ENCODE measurements around the gene PILRA. TPM values are rescaled to one million over a fixed set of nuclear protein-coding genes. Genes with fewer than 3 reads are reported as not detected.
"Not testable (repeated sequence)": the region's sequence is repeated elsewhere in the genome, so short reads cannot be mapped to it uniquely, and the experiment has no call there.

Gene PILRA
- total RNA-seq (10 to 100 TPM in 1 of 7 donors, 1 to 10 TPM in 6; 1.5 to 25.9 (median 4.1) TPM), polyA plus RNA-seq (1 to 10 TPM; 4.8 to 9.0 TPM)
- long read RNA-seq, donor 1, transcript PILRA-201 (7 exons, 1,316 nt): major isoform, 7 of 10 reads
- long read RNA-seq, donor 1, partial matches to known transcripts: 0 of 10 reads
- long read RNA-seq, donor 1, other reads (novel, unspliced or antisense): 3 of 10 reads
- long read RNA-seq, donor 2, partial matches to known transcripts: 368 of 449 reads
- long read RNA-seq, donor 2, other reads (novel, unspliced or antisense): 81 of 449 reads
- long read RNA-seq, donor 3, partial matches to known transcripts: 1 of 4 reads
- long read RNA-seq, donor 3, other reads (novel, unspliced or antisense): 0 of 4 reads

DNA sequence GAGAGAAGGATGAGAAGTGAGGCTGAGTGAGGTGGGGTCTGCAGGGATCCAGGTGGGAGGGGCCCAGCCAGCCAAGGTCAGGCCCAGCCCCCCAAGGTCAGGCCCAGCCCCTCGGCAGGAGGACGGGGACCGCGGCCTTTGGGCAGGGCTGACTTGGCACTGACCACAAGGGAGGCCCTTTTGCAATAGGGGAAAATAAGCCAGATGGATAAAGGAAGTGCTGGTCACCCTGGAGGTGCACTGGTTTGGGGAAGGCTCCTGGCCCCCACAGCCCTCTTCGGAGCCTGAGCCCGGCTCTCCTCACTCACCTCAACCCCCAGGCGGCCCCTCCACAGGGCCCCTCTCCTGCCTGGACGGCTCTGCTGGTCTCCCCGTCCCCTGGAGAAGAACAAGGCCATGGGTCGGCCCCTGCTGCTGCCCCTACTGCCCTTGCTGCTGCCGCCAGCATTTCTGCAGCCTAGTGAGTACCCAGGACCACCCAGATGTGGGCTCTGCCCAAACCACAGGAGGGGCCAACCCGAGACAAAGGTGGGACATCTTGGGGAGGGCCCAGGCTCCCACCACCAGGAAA is at the start of gene PILRA:
Gene PILRA (plus strand): TSS at position 227 of the 571 bp plus-strand sequence. CDS start 170 bp downstream, at position 397.
- WGBS, 3 donors: 32 to 36% (median 36%) methylated on average over 12 of the region's 12 CpGs
- no peak for DNase-seq
- peaks cover 1% of the 10 kb centered on the region for H3K4me1 ChIP-seq (ENCODE audit: insufficient read depth)
- intact Hi-C loops (cut with DNase I): no loop called here
- H3K4me3 ChIP-seq: no peak within 1 kb of the TSS
- H3K9me3 ChIP-seq: no peaks in the 10 kb centered on the region
- no peak for TF ChIP-seq POLR2A (IDR thresholded peaks at IDR 0.05)
- no peak for TF ChIP-seq EP300 (IDR thresholded peaks at IDR 0.05)
- TF ChIP-seq, protein P1, sequence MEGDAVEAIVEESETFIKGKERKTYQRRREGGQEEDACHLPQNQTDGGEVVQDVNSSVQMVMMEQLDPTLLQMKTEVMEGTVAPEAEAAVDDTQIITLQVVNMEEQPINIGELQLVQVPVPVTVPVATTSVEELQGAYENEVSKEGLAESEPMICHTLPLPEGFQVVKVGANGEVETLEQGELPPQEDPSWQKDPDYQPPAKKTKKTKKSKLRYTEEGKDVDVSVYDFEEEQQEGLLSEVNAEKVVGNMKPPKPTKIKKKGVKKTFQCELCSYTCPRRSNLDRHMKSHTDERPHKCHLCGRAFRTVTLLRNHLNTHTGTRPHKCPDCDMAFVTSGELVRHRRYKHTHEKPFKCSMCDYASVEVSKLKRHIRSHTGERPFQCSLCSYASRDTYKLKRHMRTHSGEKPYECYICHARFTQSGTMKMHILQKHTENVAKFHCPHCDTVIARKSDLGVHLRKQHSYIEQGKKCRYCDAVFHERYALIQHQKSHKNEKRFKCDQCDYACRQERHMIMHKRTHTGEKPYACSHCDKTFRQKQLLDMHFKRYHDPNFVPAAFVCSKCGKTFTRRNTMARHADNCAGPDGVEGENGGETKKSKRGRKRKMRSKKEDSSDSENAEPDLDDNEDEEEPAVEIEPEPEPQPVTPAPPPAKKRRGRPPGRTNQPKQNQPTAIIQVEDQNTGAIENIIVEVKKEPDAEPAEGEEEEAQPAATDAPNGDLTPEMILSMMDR (IDR thresholded peaks at IDR 0.05): no peak
- no peaks in the 10 kb centered on the region for H3K27me3 ChIP-seq
- H3K27ac ChIP-seq: no peak within 1 kb of the TSS
- H3K36me3 ChIP-seq: no peaks in the 10 kb centered on the region

DNA sequence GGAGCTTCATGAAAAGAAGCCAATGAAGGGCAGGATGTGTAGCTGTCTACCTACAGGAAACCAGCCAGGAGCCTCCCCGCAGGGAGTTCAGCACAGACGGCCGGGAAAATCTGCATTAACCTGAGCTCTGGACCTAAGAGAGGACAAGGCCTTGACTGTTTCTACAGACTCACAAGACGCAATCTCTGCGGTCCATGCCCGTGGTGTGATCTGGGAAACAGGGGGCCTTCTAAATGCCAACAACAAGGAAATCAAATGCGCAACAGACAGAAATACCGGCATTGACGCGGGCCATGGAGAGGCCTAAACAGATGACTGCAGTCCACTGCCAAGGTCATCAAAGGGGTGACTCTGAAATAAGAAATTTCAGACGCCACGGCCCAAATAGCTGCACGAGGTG is 49.1 kb upstream of the PILRA start:
- 89 to 94% (median 92%) methylated on average over 13 of the region's 13 CpGs for WGBS, 3 donors
- H3K27me3 ChIP-seq; H3K36me3 ChIP-seq; DNase-seq; H3K27ac ChIP-seq; H3K4me3 ChIP-seq; intact Hi-C loops (cut with DNase I); H3K4me1 ChIP-seq (ENCODE audit: insufficient read depth); H3K9me3 ChIP-seq: not testable (repeated sequence)

DNA sequence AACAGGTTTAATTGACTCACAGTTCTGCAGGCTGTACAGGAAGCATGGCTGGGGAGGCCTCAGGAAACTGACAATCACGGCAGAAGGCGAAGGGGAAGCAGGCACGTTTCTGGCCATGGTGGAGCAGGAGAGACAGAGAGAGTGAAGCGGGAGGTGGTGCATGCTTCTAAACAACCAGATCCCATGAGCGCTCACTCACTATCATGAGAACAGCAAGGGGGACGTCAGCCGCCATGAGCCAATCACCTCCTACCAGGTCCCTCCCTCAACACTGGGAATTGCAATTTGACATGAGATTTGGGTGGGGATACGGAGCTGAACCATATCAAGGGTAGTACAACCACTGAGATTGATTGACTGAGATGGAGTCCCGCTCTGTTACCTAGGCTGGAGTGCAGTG is 47.6 kb upstream of the PILRA start:
- H3K9me3 ChIP-seq; H3K36me3 ChIP-seq; H3K4me3 ChIP-seq; intact Hi-C loops (cut with DNase I); H3K27ac ChIP-seq; H3K4me1 ChIP-seq (ENCODE audit: insufficient read depth); DNase-seq; H3K27me3 ChIP-seq: not testable (repeated sequence)
- WGBS, 3 donors: 87 to 93% (median 89%) methylated on average over 9 of the region's 9 CpGs

DNA sequence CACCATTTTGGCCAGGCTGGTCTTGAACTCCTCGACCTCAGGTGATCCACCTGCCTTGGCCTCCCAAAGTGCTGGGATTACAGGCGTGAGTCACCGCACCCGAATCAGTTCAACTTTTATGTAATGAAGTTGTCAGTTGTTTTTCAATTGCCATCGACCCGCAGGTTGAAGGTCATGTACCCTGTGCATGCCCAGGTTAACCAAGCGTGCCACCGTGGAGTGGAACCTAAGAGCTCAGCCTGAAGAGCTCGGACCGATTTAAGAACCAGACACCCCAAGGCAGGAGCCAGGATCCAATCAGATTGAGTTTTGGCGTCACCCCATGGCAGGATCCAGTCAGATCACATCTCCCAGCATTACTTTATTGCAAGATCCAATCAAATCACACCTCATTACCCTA is 46.4 kb upstream of the PILRA start:
- H3K27ac ChIP-seq; H3K4me1 ChIP-seq (ENCODE audit: insufficient read depth); H3K4me3 ChIP-seq; H3K27me3 ChIP-seq; H3K36me3 ChIP-seq; DNase-seq; H3K9me3 ChIP-seq; intact Hi-C loops (cut with DNase I): not testable (repeated sequence)
- WGBS, 3 donors: 94 to 98% (median 94%) methylated on average over 7 to 10 of the region's 11 CpGs

DNA sequence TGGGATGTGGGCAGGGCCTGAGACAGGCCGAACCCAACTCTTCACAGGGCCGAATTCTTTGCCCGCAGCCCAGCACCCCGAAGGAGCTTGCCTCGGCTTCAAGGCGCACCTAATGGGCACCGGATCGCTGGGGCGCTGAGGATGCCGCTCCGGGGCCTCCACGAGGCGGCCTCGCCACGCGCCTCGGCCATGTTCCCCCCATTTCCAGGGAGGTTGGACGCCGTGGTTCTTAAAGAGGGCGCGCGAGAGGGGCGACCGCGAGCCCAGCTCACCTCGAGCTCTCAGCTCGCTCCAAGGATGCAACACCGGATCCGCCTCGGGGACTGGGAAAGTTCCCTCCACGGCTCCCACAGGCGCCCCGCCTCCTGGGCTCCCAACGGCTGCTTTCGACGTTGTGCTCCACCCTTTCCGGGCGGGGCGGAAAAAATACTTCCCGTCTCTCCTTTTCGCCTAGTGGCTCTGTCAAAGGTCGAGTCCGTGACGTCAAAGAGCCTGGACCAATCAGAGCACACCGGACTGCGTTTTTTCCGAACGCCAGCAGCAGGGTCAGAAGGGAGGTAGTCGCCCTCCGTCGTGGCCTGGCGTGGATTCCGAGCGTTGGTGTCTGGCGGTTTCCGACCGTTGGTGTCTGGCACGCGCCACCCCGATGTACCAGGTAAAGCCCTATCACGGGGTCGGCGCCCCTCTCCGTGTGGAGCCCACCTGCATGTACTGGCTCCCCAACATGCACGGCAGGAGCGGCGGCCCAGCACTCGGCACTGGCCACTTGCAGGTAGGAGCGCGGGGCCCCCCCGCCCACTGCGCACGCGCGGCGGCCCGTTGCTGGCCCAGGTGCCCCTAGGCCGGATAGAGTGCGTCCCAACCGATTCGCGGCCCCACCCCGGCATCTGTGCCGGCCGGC is 37.5 kb upstream of the PILRA start:
- H3K9me3 ChIP-seq; H3K27me3 ChIP-seq; intact Hi-C loops (cut with DNase I); H3K4me1 ChIP-seq (ENCODE audit: insufficient read depth); H3K36me3 ChIP-seq: not testable (repeated sequence)
- WGBS, 3 donors: 0% methylated on average over 72 to 81 of the region's 85 CpGs
- peak; percentile 91 to 95 (median 92) for DNase-seq
- peak overlapping the region; percentile 65 to 90 for H3K27ac ChIP-seq
- peak overlapping the region; percentile 54 for H3K4me3 ChIP-seq
- TF ChIP-seq, protein P1 (IDR thresholded peaks at IDR 0.05): peak in 2 of 3 donors; percentile 9 to 32
- peak; percentile 45 for TF ChIP-seq EP300 (IDR thresholded peaks at IDR 0.05)
- peak; percentile 100 for TF ChIP-seq POLR2A (IDR thresholded peaks at IDR 0.05)

DNA sequence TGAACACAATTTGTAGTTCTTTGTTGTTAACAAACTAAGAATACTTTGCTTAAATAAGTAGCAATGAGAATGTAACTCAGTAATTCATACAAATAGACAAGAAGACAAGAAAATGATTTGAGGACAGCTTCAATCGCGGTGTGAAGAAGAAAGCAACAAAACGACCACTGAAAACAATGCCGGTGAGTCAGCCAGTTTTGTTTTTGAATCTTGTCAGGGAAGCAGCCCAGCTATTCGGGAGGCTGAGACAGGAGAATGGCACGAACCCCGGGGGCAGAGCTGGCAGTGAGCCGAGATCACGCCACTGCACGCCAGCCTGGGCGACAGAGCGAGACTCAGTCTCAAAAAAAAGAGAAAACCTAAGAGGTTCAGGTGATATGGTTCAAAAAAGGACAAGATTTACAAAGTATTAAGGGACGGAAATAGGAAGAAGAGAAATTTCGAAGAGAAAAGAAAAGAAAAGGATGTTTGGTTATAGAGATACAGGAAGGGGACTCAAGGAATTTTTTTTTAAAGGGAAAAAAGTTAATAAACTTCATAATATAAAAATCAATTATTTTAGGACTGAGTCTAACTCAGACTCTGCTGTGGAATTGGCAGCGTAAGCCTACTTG is 35.1 kb upstream of the PILRA start:
- H3K9me3 ChIP-seq; H3K4me1 ChIP-seq (ENCODE audit: insufficient read depth); H3K36me3 ChIP-seq; H3K27me3 ChIP-seq; H3K27ac ChIP-seq; DNase-seq; H3K4me3 ChIP-seq; intact Hi-C loops (cut with DNase I): not testable (repeated sequence)
- 78 to 83% (median 82%) methylated on average over 15 of the region's 15 CpGs for WGBS, 3 donors

DNA sequence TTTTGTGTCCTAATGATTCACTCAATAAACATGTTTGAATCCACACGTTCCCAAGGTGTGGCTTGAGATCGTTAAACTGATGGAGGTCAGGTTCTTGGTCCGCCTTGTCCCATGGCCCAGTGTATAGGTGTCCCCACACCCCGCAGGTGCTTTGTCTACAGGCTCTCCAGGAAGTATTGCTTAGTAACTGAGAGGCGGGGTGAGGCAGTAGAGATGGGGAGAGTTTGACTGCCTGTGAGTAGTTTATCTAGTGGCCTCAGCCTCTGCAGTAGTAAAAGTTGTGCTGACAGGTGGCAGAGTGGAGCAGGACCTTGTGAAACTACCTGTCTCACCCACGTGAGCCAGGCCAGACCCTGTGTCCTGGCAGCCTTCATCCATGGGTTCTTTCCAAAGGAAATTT is 32.0 kb upstream of the PILRA start:
- H3K9me3 ChIP-seq; H3K36me3 ChIP-seq; H3K27me3 ChIP-seq; H3K4me1 ChIP-seq (ENCODE audit: insufficient read depth); DNase-seq; intact Hi-C loops (cut with DNase I); H3K4me3 ChIP-seq; H3K27ac ChIP-seq: not testable (repeated sequence)
- WGBS, 3 donors: 77 to 86% (median 79%) methylated on average over 6 of the region's 6 CpGs
